Fibroblast of villous mesenchyme (primary cell): Measurements from ENCODE around the gene DNAAF5. TPM values are rescaled to one million over a fixed set of nuclear protein-coding genes. Genes with fewer than 3 reads are reported as not detected.

Source experiments
- DNase-seq: peaks from one replicate; pipeline ENCODE4 v3.0.0-alpha.2; 2010; ENCODE audit warnings: low read depth
- H3K4me3 ChIP-seq: 2 replicates; pipeline ENCODE4 v1.5.1; 2011; ENCODE audit warnings: low read depth, mild to moderate bottlenecking, low read length
- CTCF ChIP-seq: IDR thresholded peaks from 2 replicates; pipeline ENCODE4 v1.5.1; 2012; ENCODE audit warnings: low read depth, mild to moderate bottlenecking, low read length; ENCODE audit not compliant: insufficient read depth
- total RNA-seq: library from RNA; depleted of rRNA; stranded (reverse); fragments of >200 nt; gene quantifications from 2 replicates; pipeline ENCODE4 v1.2.3, GENCODE V29; 2012

Gene DNAAF5
- total RNA-seq, 1 donor: 32.8 TPM

GRCh38 chr7:713488-714230 lies 12.8 kb upstream of the DNAAF5 start:
- DNase-seq: no peak
- no peak for TF ChIP-seq CTCF
- no peak overlapping the region for H3K4me3 ChIP-seq

- no peak overlapping the region for H3K4me3 ChIP-seq
- no peak for TF ChIP-seq CTCF
- no peak for DNase-seq
These were observed 12.2 kb upstream of the DNAAF5 start for GRCh38 chr7:714251-714671.

- TF ChIP-seq CTCF: no peak
- DNase-seq: no peak
- H3K4me3 ChIP-seq: no peak overlapping the region
These were observed 10.3 kb upstream of the DNAAF5 start for GRCh38 chr7:716222-716621.

- no peak for DNase-seq
These were observed 9.9 kb upstream of the DNAAF5 start for GRCh38 chr7:716636-717035.

GRCh38 chr7:721619-722248 lies 4.8 kb upstream of the DNAAF5 start:
- no peak for DNase-seq
- H3K4me3 ChIP-seq: no peak overlapping the region
- TF ChIP-seq CTCF: no peak

More at GRCh38 chr7:716636-717035, 9.9 kb upstream of the DNAAF5 start:
- H3K4me3 ChIP-seq: no peak overlapping the region
- no peak for TF ChIP-seq CTCF

- TF ChIP-seq CTCF: no peak
- no peak overlapping the region for H3K4me3 ChIP-seq
- DNase-seq: no peak
These were observed 3.0 kb upstream of the DNAAF5 start for GRCh38 chr7:723541-723940.

- no peak overlapping the region for H3K4me3 ChIP-seq
- no peak for DNase-seq
- no peak for TF ChIP-seq CTCF
These were observed 2.2 kb upstream of the DNAAF5 start for GRCh38 chr7:724298-724697.
